CD4-positive, alpha-beta T cell treated with Interleukin-2 at 100 ng/mL for 4 hours (primary cell): Measurements from ENCODE around the gene AHNAK.
A peak's percentile ranks its signal among the peaks of the same experiment; 100 is the strongest.
"Not testable (repeated sequence)": the region's sequence is repeated elsewhere in the genome, so short reads cannot be mapped to it uniquely, and the experiment has no call there.

Source experiments
- DNase-seq: peaks from one replicate; pipeline ENCODE4 v3.0.0-alpha.2; 2020; ENCODE audit warnings: low spot score

AHNAK gene

DNA sequence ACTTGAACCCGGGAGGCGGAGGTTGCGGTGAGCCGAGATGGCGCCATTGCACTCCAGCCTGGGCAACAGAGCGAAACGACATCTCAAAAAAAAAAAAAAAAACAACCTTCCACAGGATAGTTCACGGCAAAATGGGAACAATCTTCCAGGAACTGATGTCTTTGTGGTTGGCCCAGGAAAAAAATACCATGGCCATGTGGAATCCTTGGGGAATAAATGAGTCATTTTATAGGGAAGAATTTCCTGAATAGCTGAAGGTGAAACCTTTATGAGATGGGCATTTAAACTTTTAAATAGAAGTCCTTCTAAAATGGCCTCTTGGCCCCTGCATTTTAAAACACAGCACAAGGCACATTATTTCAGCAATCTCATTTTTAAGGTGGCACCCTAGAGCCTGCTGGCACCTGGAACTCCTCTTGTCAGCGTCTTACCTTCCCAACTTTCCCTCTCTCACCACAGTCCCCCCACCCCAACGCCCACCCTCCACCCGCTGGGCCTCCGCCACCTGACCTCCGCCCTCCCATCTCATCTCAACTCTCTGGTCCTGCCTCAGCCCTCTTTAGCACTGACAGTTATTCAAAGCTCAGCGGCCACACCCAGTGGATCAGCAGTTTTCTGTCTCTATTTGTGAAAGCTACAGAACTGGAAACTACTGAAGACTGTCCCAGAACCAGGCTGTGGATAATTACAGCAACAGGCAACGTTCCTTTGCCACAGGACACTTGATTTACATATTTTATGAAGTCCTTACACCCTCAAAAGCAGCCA, 84.7 kb downstream of the AHNAK start:
- DNase-seq = no peak

DNA sequence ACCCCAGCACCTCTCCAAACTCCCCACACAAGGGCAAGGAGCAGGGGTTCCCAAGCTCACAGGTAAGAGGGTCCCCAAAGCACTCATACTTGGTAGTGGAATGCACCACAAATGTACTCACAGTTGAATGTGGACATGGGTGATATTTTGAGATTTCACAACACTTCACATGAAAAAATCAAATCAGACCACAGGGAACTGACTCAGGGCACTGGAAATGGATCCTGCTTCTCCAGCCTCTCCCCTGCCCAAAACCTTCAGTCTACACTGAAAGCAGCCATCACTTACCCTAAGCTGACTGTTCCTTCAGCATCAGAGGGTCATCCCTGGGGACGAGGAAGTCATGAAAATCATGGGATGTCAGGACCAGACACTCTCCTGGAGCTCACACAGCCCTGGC, 87.5 kb downstream of the AHNAK start:
- no peak for DNase-seq

DNA sequence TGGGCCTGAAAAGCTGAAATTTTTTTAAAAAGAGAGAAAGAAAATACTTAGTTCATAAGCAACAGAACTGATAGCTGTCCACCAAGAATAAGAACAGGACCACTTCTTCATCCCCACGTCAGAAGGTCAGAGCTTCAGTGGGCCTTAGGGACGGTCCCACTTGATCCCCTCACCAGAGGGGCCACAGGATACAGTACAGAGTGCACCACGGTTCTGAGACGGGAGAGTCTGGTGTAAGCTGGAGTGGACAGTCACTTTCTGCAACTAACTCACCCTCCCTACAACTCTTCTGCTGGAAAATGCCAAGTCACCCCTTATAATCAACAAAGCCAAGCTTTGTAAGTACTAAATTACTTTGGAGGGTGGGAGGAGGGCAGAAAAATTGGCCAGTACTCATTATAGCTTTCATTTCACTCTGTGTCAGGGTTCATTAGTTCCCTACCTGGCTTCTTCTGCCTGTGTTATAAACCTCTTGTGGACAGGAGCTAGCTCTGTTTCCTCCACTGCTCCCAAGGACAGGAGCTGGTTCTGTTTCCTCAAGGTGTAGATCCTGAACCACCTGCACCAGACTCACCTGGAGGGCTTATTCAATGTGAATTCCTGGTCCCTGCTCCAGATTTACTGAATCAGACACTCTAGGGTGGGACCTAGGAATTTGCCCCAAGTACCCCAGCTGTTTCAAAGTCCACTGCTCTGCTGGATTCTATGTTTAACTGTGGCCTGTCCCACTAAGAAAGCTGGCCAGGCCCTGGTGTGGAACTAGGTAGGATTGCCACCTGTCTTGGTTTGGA, 88.2 kb downstream of the AHNAK start:
- no peak for DNase-seq

DNA sequence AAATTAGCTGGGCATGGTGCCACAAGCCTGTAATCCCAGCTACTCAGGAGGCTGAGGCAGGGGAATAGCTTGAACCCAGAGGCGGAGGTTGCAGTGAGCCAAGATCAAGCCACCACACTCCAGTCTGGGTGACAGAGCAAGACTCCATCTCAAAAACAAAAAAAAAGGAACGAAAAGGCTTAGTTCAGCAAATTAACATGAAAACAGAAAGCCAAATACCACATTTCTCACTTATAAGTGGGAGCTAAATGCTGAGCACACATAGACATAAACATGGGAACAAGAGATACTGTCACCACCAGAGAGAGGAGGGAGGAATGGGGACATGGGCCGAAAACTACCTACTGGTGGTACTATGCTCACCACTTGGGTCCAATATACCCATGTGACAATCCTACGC, 89.1 kb downstream of the AHNAK start:
- DNase-seq = no peak

DNA sequence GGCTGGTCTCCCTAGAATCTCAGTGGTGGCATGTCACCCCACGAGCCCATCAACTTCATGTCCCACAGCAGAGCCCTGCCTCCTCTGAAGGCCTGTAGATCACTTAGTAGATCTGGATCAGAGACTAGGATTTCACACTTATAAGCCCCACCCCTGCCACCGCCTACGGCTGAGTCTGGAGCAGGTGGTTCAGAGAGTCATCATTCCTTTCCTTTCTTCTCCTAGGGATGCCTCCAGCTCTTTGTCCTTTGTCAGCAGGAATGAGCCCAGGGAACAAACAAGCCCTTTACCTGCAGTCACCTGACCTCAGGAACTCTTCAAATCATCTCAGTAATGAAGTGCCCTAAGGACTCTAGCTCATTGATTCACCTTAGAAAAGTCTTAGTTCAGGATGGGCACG, 90.0 kb downstream of the AHNAK start:
- no peak for DNase-seq

DNA sequence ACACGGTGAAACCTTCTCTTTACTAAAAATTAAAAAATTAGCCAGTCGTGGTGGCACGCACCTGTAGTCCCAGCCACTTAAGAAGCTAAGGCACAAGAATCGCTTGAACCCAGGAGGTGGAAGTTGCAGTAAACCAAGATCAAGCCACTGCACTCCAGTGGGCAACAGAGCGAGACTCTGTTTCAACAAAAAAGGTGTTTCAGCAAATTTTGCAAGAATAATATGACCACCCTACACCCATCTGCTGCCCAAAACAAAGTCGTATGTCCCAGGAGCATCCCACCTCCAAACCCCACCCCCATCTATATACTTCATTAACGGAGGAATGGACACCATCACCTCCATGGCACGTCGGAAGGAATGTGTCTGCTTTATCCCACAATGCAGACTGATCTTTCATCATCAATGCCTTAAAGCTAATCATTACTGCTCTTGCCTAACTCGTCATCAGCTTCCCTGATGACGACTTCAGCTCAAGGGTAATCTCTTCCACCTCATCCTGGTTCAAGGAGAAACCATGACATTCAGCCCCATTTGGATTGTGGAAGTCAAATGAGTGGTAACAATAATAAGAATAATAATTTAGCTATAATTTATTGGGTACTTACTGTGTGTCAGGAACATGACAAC, 93.7 kb downstream of the AHNAK start:
- DNase-seq = no peak

DNA sequence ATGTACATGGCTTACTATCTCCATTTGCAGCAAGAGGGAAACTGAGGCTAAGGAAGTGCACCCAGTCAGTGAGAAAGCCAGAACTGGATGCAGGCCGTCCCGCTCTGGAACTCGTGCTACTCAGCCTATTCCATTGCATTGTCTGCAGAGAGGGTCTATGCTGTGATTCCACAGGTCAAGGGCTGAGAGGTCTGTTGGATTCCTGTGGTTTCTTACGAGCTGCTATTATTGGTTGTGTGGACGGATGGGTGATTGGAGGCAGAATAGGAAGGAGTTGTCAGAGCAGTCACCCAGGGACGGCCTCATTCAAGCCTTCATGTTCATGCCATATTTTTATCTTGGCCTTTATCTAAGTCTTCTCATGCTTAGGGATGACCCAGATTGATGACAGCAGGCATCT, 94.3 kb downstream of the AHNAK start:
- DNase-seq = no peak

DNA sequence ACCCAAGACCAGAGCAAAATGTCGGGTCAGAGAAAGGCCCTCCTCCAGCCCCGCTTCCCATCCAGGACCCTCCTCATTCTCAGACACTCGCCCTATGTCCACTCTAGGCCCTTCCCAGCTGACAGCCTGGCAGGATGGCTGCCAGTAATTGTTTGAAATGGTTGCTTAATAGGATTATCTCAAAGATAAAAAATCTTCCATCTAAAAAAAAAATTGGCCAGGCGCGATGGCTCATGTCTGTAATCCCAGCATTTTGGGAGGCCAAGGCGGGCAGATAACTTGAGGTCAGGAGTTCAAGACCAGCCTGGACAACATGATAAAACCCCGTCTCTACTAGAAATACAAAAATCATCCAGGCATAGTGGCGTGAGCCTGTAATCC, 95.4 kb downstream of the AHNAK start:
- DNase-seq = no peak

DNA sequence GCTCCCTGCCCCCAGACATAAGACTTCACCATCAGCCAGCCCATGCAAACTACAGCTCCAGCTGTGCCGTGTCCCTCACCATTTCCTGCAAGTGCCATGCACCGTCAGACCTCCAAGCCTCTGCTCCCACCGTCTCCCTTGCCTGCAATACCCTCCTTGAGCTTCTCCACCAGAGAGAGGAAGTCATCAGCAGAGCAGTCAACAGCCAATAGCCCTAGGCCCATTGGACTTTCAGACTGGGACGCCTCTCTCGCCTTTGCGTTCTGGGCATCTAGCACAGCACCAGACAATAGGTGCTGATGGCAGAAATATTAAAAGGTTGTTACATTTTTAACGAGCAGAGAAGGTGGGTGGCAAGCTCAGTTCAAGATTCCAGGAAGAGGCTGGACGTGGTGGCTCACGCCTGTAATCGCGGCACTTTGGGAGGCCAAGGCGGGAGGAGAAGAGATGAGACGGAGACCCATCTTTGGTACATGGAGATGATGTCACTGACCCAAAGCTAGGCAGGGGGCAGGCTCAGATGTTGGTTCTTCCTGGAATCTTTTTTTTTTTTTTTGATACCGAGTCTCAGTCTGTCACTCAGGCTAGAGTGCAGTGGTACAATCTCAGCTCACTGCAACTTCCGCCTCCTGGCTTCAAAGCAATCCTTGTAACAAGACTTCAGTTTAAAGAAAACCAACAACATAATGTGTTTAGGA, 95.9 kb downstream of the AHNAK start:
- DNase-seq = no peak

DNA sequence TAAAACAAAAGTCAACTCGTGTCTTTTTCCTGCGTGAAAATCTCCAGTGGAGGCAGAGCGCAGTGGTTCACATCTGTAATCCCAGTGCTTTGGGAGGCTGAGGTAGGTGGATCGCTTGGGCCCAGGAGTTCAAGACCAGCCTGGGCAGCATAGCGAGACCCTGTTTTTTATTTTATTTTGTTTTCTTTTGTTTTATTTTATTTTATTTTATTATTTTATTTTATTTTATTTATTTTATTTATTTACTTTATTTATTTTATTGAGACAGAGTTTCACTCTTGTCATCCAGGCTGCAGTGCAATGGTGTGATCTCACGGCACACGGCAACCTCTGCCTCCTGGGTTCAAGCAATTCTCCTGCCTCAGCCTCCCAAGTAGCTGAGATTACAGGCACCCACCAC, 96.7 kb downstream of the AHNAK start:
- not testable (repeated sequence) for DNase-seq

DNA sequence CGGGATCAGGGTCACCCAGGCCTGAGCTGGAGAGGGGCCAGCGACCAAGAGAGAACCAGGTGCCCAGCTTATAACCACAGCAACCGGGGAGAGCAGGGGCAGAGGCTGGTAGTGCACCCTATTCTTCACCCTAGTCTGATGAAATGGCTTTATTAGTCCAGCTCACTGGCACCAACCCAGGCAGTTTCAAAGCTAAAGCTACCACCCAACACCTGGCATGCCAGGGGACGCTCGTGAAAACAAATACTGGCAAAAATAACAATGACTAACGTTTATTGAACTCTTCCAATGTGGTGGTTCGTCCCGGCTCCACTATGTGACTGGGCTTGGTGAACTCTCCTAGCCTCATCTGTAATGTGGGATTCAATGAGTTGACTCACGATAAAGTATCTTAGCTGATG, 97.2 kb downstream of the AHNAK start:
- DNase-seq = no peak

DNA sequence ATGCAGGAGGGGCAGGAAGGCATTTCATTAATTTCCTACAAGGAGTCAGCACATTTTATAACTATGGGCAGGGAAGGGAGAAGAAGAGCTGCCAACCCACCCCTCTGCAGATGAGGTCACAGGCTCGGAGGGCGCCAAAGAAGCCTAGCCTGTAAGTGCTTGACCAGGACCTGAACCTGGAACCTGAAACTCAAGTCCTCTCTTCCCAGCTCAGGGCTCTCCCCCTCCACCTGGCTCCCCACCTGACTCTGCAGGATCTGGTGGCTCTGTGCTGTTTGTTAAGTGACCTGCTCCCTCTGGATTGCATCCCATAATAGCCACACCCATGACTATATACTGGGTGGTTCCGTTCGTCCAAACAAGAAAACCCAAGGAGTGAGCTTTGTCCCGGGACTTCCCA, 100.5 kb downstream of the AHNAK start:
- no peak for DNase-seq

DNA sequence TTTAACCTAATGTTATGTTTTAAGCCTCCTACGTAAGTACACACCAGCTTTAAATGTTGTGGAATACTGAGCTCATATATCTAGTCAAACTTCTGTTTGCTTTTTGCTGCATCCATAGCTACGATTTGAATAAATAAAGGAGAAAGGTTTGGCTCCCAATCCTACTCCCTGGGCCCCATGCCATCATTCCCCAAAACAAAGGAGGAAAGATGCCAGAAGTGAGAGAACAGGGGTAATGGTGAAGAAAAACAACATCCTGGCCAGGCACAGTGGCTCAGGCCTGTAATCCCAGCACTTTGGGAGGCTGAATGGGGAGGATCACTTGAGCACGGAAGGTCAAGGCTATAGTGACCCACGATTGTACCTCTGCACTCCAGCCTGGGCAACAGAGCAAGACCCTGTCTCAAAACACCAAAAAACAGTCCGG, 101.3 kb downstream of the AHNAK start:
- no peak for DNase-seq

DNA sequence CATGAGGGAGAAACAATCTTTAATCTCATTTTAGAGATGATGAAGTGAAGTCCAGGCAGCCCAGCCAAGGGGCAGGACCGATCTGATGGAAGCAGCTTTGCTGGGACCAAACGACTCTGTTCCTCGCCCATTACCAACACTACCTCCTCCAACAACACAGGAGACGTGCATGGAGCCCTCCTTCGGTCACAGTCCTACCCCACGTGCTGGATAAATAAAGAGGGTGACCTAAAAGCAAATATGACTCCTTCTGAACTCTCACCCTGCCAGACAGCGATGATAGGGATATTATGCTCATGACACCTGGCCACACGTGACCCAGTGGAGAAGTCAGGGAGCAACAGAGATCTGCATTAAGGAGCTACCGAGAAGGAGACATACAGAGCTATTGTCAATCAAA, 101.8 kb downstream of the AHNAK start:
- DNase-seq = no peak

DNA sequence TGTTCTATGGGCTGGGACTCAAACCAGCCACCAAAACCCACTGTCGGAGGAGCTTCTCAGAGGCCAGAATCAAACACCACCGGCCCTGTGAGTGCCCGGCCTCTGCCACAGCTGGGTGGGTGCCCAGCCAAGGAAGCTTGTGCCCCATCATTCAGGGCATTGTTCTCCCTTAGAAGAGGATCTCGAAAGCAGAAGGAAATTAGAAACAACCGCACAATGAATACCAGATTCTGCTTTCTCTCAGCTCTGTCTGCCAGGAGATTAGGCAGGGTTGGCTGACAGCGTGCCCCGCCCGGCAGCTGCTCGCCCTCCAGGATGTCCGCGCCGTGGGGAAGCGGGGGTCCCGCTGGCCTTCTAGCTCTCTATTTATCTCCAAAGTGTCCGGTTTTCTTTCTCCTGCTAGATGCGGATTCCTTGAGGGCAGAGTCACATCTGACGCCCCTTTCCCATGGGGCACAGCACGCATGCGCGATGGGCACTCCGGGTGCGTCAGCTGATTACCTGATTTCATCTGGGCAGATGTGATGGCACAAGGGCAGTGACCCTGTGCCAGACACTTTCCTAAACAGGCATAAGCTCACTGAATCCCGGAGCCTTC, 102.3 kb downstream of the AHNAK start:
- peak; percentile 12 for DNase-seq

DNA sequence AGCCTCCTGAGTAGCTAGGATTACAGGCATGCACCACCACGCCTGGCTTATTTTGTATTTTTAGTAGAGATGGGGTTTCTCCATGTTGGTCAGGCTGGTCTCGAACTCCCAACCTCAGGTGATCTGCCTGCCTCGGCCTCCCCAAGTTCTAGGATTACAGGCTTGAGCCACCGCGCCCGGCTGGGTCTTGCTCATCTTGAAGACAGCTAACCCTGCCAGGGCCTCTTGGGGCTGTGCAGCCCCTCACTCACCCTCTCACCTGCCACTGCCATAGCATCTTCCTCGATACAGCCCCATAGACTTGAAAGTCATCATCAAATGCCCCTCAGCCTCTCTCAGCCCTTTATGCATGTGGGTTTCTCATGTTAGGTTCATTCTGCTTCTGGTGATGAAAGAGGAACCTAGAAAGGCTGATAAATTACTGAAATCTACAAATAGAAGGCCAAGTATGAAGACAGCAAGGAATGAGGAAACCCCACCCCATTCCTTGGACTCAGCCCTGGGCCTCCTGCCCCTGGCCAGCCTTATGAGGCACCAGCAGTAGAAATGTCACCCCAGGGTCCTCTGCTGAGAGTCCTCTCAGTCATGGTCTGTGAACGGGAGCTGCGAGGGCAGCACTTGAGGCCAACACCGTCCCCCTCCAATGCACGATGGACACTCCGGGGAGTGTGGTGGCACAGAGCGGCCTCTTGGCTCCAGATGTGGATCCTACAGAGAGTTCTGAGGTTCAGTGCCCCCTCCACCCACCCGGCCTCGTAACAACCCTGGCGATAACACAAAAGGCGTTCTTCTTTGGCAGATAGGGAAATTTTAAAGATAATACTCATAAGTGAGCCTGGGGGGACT, 103.0 kb downstream of the AHNAK start:
- DNase-seq = no peak

DNA sequence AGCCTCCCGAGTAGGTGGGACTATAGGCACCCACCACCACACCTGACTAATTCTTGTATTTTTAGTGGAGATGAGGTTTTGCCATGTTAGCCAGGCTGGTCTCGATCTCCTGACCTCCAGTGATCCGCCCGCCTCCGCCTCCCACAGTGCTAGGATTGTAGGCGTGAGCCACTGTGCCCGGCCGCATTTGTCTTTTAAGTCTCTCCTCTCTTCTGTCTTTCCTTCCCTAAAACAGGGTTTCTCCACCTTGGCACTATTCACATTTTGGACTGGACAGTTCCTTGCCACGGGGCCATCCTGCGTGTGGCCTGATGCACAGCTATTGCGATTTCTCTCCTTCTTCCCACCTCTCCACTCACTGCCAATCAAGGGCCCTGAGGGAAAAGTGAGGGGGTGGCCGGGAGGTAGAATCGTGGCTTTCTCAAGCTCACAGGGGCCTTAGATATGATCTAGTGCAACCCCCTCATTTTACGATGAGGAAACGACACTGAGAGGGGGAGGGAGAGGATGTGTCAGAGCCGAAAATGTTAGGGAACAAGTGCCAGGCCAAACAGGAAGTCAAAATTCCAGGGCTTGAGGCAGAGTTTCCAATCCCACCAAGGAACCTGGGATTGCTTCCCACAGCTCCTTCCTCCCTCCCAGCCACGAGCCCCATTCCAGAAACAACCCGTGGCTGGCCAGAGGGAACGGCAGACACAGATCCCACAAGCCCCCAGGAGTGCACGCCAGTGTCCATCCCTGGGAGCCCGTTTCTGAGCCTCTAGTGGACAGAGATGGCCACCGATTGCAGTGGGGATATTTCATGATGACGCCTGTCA, 106.6 kb downstream of the AHNAK start:
- no peak for DNase-seq

DNA sequence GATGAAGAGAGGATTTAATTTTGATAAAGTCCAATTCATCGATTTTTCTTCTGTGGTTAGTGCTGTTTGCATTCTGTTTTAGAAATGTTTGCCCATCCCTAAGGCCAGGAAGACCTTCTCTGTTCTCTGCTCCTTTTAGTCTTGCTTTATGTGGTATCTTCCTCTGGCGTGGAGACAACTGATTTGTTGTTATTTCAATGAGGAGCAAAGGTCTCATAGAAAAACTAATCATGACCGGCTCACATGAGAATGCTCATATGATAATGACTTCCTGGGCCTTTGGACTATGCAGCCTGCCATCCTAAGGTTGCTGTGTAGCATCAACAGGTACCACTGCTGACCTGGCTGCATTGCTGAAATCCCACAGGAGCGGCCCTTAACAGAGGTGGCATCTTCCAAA, 108.0 kb downstream of the AHNAK start:
- no peak for DNase-seq

DNA sequence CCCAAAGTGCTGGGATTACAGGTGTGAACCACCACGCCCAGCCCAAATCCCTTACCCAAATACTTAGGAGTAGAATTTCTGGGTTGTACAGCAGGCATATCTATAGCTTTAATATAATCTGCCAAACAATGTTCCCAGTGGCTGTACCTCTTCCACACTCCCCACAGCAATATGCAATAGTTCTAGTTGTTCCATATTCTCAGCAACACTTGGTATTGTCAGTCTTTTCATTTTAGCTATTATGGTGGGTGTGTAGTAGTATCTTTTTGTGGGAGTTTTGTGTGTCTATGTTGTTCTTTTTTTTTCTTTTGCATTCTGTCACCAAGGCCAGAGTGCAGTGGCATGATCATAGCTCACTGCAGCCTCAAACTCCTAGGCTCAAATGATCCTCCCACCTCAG, 109.0 kb downstream of the AHNAK start:
- no peak for DNase-seq
